22Rv1 (cell line): Measurements from ENCODE around the gene GCH1.

Experiments used
- CTCF ChIP-seq: fragments of 450-650 bp; IDR thresholded peaks from 2 replicates; pipeline ENCODE4 v1.5.1; 2017; ENCODE audit warnings: mild to moderate bottlenecking
- ZFX ChIP-seq: fragments of 450-650 bp; IDR thresholded peaks from 2 replicates; pipeline ENCODE4 v1.6.1; 2017; ENCODE audit warnings: antibody characterized with exemption, borderline replicate concordance

- TF ChIP-seq CTCF: no peak
- TF ChIP-seq ZFX: no peak
These were observed 74.6 kb downstream of the GCH1 start for GRCh38 chr14:54828037-54828436.
